ENCODE data around the gene GBGT1. TPM values are rescaled to one million over a fixed set of nuclear protein-coding genes. Genes with fewer than 3 reads are reported as not detected.

The GBGT1 gene
- total RNA-seq, 1 donor from 2014 or later: 6.3 TPM

GRCh38 chr9:133204335-133204992 lies 40.8 kb upstream of the GBGT1 start:
- no peak for TF ChIP-seq CTCF (IDR thresholded peaks at IDR 0.05; ENCODE audit: borderline replicate concordance)
- no peak overlapping the region for H3K27ac ChIP-seq (replicated peaks)
- H3K9me3 ChIP-seq (replicated peaks): no peaks in the 10 kb centered on the region
- DNase-seq: no peak
- no peaks in the 10 kb centered on the region for H3K4me1 ChIP-seq
- intact Hi-C loops (cut with micrococcal nuclease): no loop called here
- H3K4me3 ChIP-seq: no peak overlapping the region
- H3K27me3 ChIP-seq (ENCODE audit: low read depth): peaks cover 77% of the 10 kb centered on the region
- H3K36me3 ChIP-seq: no peaks in the 10 kb centered on the region

GRCh38 chr9:133203506-133204075 lies 39.9 kb upstream of the GBGT1 start:
- no peak for TF ChIP-seq CTCF (IDR thresholded peaks at IDR 0.05; ENCODE audit: borderline replicate concordance)
- no peak for DNase-seq
- H3K9me3 ChIP-seq (replicated peaks): no peaks in the 10 kb centered on the region
- H3K36me3 ChIP-seq: no peaks in the 10 kb centered on the region
- no peaks in the 10 kb centered on the region for H3K4me1 ChIP-seq
- H3K27ac ChIP-seq (replicated peaks): no peak overlapping the region
- peaks cover 83% of the 10 kb centered on the region for H3K27me3 ChIP-seq (ENCODE audit: low read depth)
- no peak overlapping the region for H3K4me3 ChIP-seq
- intact Hi-C loops (cut with micrococcal nuclease): no loop called here

GRCh38 chr9:133202688-133203453 lies 39.2 kb upstream of the GBGT1 start:
- H3K36me3 ChIP-seq: no peaks in the 10 kb centered on the region
- H3K27ac ChIP-seq (replicated peaks): no peak overlapping the region
- H3K4me1 ChIP-seq: no peaks in the 10 kb centered on the region
- no peak for DNase-seq
- intact Hi-C loops (cut with micrococcal nuclease): no loop called here
- no peak overlapping the region for H3K4me3 ChIP-seq
- no peaks in the 10 kb centered on the region for H3K9me3 ChIP-seq (replicated peaks)
- H3K27me3 ChIP-seq (ENCODE audit: low read depth): peaks cover 83% of the 10 kb centered on the region
- no peak for TF ChIP-seq CTCF (IDR thresholded peaks at IDR 0.05; ENCODE audit: borderline replicate concordance)

- TF ChIP-seq CTCF (IDR thresholded peaks at IDR 0.05; ENCODE audit: borderline replicate concordance): no peak
Observed at GRCh38 chr9:133202145-133202513, 38.4 kb upstream of the GBGT1 start.

GRCh38 chr9:133201424-133202144 lies 37.9 kb upstream of the GBGT1 start:
- H3K9me3 ChIP-seq (replicated peaks): no peaks in the 10 kb centered on the region
- DNase-seq: no peak
- H3K27ac ChIP-seq (replicated peaks): no peak overlapping the region
- H3K27me3 ChIP-seq (ENCODE audit: low read depth): peaks cover 76% of the 10 kb centered on the region
- no peak for TF ChIP-seq CTCF (IDR thresholded peaks at IDR 0.05; ENCODE audit: borderline replicate concordance)
- H3K4me3 ChIP-seq: no peak overlapping the region
- no peaks in the 10 kb centered on the region for H3K36me3 ChIP-seq
- intact Hi-C loops (cut with micrococcal nuclease): no loop called here
- no peaks in the 10 kb centered on the region for H3K4me1 ChIP-seq

More at GRCh38 chr9:133202145-133202513, 38.4 kb upstream of the GBGT1 start:
- Histone ChIP-seq H3K4me3 (no peak overlapping the region), H3K36me3 (no peaks in the 10 kb centered on the region), H3K9me3 (replicated peaks) (no peaks in the 10 kb centered on the region), H3K27me3 (ENCODE audit: low read depth) (peaks cover 79% of the 10 kb centered on the region), H3K4me1 (no peaks in the 10 kb centered on the region), H3K27ac (replicated peaks) (no peak overlapping the region)
- no peak for DNase-seq
- intact Hi-C loops (cut with micrococcal nuclease): no loop called here
